Measurements from ENCODE around the gene ZRANB1.

ZRANB1 gene

DNA sequence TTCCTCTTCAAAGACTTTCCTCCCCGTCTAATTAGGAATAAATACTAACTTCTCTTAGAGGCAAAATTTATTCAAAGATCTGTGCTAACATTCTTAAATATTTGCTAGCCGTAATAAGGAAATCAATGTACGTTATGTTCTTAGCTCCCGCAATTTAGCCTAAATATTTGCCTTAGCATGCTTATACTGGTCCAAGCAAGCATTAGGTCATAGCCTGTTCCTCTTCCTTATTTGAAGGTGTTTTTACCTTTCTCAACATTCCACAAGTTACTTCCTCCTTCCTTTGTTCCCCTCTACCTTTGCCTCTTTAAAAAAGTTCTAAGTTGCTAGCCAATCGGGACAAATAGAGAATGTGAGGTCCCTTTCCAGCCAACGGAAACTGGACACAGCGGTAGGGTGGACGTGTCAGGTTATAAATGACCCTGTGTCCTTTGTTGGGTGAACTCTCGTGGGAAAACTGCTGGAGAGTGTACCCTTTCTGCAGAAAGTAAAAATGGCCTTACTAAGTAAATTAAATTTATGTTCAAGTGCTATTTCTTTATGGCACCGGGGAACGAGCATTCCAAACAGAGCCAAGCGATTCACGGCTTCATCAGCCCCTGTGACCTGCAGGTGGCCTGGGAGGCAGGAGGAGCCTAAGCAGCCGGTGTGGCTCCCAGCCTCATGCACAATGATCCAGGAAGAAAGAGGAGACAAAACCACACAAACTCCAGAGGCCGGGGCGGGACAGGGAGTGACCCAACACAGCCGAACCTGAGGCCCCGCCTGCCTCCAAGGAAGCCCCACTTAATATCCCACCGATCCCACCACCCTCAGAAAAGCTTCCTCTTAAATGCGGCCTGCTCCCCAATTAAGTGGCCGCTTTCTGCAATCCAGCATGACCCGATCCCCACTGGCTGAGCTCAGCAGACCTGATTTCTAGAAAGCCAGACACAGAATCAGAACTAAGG, 67.0 kb downstream of the ZRANB1 start:
- DNase-seq, result no peak

DNA sequence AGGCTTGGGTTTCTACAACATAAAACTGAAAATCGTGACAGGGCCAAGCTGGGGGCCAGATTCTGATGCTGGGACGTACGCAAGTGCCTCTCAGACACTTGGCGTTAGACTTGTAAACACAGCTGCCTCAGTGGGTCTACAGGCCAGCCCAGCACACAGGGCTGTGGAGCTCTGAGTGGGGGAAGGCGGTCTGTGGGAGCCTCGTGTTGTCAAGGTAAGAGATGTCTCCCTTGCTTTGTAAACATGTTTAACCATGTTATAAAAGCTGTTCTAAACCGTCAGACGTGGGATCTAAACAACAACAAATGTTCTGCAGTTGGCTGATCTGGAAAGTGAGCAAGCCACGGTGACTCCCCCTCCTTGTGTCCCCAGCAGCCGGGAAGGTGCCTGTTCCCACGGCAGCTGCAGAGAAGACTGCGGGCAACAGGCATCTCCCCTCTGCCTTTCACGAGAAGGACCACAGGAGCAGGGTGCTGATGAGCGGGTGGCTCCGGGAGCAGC, 67.8 kb downstream of the ZRANB1 start:
- DNase-seq, result no peak

DNA sequence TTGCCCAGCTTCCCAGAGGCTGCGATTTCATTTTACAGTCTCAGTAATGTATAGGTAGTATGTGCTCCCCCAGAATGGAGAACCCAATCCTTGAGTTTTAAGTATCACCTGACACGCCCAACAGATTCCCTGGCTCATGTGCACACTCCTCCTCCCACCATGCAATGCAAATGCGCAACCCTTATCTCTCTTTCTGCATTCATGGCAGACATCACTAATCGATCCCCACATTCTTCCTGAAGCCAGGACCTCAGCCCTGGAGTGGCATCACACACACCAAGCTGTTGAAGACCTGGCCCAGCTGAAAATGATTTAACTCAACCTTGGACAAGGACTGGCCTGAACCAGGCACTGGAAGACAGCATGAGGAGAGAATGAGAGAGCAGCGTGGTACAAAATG, 68.4 kb downstream of the ZRANB1 start:
- no peak for DNase-seq

DNA sequence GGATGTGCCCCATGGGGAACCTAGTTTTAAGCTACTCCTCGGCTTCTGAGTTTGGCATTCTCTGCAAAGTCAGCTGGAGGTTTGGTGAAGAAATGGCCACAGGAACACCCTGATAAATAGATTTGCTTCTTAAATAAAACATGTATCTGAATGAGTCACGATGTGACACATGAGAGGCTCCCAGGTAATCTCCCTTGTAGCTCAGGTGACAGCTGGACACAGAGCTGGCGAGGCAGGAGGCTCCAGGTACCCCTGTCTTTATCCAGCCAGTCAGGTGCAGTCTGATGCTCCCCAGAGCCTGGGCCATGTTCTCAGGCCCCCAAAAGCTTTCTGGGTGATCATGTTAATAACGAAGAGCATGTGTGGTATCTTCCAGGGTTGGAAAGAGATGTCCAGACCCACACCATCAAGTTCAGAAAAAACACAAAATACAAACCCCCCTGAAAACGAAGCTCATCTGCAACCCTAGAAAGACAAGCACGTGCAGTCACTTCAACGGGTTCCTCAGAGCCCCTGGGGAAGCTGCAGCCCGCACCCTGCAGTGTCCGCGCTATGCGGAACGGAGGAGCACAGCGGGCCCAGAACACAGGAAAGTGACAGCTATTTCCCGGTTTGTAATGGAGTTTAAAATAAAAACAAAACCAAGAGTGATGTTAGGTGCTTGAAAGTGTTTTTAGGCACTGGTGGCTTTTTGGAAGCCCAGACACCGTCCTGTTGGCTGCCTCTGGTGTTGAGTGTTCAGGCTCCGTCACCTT, 69.4 kb downstream of the ZRANB1 start:
- no peak for DNase-seq

DNA sequence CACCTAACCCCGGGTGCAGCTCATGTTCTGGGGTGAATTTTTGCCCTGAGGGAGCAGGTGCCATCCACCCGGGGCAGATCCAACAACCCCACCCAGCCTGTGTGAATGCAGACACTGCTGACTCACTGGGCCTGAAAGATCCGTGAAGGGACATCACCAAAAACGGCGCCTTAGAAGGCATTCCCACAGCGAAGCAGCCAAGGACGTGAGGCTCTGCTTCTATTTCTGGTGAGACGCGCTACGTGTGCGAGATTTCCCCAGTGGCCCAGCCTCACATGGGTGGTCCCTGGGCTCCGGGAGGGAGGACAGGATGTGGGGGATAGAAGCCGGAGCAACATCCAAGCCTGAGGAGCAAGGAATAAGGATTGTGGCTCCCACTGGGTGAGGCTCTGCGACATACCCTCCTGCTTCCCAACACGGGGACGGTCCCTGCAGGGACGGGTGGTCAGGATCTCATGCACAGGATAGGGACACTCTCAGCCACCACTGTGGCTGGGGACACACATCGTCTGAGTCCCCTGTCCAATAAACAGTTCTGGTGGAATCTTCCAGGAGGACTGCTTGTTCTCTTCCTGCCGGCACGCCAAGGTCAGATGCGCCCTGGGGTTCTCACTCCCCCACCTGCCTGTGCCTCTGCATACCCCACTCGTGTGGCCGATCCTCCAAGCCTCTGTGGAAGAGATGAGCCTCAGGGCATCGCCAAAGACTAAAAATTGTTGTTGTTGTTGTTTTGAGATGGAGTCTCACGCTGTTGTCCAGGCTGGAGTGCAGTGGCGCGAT, 70.2 kb downstream of the ZRANB1 start:
- DNase-seq, result no peak

DNA sequence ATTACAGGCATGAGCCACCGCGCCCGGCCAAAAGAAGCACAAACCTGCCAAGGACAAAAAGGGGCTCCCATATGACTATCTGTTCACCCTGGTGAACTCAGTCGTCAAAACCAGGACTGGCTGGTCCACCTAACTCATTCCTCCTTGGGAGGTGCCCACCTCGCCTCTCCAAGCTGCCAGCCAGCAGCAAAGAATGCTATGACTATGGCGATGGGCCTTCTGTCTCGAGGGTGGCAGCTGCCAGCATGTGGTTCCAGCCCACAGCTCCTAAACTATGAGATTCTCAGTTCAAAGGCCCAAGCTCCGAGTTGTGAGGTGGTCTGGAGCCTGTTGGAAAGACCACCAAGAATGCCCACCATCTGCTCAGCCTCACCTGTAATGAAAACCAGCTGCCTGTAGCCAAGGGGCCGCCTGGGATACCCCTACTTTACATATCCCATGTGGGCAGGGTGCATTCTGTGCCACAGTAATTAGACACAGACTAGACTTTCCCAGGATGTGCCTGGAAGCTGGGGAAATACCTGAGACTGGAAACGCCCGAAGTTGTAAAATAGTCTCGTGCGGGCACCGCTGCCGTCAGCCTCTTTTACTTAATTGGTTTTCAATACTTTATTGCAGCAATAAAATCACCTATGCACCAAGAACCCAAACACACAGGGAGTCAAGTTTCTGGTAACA, 71.1 kb downstream of the ZRANB1 start:
- DNase-seq, result no peak

DNA sequence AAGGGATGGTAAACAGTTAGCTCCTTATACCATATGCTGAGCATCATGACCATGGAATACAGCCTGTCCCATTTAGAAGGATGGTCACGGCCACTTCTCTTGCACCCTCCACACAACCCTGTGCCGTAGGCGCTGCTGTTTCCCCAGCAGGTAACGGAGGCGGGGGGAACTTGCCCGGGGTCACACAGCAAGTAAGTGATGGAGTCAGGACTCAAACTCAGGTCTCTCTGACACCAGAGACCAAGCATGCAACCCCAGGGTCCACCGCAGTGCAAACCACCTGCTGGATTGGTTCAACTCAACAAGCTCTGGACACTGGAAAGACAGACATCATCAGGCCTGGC, 71.6 kb downstream of the ZRANB1 start:
- DNase-seq, result no peak

DNA sequence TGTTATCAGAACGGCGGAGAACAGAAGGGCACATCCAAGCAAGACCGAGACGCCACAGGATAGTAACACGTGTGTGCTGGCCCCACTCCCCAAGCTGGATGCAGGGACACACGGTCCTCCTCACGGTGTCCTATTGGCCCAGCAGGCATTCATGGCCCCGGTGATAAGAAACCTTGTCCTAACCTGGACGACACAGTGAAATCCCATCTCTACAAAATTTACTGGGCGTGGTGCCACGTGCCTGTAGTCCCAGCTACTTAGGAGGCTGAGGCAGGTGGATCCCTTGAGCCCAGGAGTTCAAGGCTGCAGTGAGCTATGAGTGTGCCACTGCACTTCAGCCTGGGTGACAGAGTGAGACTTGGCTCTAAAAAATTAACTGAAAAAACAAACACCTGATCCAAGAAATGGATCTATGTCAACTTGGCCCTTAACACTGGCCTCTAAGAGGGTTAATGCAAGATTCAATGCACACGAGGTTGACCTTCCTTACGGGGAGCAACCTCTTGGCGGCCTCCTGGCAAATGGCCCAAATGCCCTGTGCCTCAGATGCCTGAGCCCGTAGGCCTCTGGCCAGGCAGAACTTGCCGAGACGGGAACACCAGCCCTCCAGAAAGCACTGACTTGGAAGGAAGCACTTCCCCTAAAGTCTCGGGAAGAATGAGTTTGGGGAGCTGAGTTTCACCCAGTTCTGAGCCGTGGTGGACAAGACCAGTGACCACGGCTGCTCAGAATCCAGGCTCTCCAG, 72.3 kb downstream of the ZRANB1 start:
- no peak for DNase-seq

DNA sequence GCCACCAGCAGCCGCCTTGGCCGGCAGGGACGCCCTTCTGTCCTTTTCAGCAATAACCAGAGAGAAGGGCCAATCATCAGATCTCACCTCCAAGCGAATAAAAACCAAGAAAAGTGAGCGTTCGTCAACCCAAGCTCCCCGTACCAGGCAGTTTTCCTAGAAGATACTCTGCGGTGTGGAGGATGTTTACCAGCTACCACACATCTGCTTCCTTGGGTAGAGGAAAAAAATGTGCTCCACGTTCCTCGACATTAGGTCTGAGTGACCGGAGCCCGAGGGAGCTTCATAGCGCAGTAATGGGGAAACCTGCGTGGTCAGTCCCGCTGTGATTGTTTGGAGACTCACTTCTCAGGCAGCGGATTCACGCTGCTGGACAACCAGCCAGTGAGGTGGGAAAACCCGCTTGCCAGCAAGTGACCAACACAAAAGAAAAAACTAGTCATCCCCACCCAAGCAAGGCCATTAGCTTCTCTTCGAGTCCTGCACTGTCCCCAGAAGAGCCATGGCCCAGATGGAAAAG, 73.0 kb downstream of the ZRANB1 start:
- no peak for DNase-seq

DNA sequence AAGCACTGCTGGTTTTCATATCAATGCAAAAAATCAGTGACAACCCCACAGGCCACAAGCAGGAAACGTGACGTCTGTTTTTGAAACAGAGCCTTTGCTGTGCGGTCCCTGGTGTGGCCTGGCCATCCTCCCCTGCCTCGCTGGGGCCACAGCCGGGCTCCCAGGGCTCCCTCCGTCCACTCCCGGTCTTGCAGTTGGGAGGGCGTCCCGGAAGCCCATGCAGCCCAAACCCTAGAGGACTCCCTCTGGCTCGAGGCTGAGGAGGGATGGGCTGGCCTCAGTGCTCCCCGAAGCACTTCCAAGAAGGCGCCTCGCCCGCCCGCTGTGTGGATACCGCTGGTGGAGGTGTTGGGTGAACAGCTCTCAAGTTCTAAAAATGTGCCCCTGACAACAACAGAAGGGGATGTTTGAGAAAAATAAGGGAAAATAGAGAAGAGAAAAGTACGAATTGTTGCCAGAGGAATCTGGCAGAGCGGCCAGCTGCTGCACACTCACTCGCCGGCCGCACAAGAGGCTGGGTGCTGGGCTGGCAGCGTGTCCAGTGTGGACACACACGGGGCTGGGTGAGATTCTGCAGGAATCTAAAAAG, 73.5 kb downstream of the ZRANB1 start:
- no peak for DNase-seq

DNA sequence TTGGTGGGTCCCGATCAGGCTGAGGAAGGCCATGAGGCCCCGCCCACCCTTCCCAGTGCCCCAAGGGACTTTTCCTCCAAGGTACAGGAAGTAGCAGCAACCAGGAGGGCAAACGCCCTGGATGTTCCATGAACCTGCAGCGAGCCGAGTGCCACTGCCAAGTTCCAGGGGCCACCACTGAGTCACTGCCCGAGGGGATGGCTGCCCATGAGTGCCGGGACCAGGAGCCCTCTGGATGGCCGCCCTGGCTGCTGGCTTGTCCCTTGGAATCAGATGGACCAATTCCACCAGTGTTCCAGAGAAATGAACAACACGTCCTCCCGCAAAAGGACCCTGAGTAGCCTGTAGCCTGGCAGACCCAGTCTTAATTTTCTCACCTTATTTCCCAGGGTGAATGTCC, 74.2 kb downstream of the ZRANB1 start:
- no peak for DNase-seq

DNA sequence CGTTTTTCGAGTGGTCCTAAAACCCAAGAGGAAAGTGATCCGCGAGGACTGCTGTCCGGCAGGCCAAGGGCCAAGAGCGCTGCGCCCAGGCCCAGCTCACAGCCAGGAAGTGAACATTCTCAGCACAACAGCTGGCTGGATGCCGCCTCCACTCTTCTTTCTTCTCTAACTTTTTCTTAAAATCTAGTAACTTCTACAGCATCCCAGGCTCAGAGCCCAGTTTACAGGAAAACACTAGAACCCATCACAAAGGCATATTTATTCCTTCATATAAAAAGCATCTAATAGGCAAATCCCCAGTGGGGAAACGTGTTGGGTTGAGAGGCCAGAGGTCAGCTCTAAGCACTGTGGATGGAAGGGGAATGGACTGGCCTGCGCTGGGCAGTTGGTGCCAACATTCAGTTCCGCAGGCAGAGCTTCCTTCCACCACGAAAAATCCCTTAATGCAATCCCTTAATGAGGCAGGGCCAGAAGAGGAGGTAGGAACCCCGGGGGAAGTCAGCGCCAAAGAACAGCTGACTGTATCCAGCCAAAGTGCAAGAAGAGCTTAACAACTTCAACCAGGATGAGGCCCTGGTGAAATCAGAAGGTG, 74.8 kb downstream of the ZRANB1 start:
- no peak for DNase-seq

DNA sequence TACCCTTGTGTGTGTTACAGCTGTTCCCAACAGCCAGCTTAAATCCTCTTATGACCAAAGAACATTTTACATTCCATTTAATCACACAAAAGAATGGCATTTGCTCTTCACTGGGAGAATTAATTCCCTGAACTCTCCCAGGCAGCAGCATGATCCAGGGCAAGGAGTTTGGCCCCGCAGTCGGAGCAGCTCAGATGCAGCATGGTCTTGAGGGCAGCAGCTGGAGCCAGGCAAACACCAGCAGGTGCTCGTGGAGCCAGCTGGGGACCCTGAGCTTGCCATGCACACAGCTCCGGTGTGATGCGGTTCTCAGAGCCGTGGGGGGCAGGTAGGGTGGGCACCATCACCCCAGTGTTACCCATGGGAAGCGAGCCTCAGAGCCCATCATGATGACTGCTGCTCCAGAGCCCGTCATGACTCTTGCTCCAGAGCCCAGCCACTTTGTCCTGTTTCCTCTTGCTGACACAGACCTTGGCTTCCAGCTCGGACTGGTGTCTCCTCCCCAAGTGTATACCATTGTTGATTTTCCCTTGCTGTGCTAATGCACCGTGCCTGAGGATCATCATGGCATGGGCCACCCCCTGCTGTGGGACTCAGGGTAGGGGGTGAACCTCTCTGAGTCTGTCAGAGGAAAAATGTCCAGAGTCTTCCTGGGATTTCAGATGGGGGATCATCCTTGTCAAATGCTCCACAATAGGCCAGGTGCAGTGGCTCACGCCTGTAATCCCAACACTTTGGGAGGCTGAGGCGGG, 75.8 kb downstream of the ZRANB1 start:
- no peak for DNase-seq

DNA sequence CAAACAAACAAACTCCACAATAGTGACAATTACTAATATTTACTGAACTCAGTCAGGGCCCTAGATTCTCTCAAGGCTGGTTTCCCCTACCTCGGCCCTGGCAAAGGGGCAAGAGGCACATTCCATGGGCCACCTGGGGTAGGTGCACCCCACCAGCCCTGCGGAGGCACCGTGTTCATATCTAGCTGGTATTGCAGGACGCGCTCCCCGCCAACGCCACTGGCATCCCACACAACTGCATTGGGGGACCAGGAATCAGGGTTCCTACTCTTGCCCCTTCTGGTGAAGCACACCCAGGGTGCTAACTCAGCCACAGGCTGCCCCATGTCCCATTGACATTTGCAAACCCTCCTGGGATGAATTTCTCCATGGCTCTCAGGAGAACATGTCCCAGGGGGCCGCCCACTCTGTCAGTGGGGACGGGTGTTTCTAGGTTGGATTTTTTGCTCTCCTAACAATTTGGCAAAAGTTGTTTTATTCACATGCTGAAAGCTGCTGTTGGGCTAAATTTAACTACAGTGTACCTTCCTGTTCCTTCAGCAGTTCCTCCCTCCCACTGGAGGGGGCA, 76.7 kb downstream of the ZRANB1 start:
- DNase-seq, result no peak

DNA sequence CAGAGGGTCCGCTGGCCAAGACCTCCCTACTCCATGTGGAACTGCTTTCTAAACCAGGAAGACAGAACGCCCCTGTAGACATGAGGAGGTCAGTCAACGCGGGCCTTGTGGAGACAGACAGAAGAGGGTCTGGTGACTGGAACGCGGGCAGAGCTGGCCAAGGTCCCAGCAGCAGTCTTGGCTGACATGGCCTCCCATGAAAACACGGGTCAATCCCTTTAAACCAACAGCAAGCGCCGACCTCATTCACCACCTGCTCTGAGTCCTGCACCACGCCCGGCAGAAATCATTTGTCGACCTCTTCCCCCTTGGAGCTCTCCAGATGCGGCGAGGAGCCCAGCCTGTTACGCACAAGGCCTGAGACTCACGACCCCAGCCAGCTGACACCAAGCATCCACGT, 78.5 kb downstream of the ZRANB1 start:
- DNase-seq, result no peak

DNA sequence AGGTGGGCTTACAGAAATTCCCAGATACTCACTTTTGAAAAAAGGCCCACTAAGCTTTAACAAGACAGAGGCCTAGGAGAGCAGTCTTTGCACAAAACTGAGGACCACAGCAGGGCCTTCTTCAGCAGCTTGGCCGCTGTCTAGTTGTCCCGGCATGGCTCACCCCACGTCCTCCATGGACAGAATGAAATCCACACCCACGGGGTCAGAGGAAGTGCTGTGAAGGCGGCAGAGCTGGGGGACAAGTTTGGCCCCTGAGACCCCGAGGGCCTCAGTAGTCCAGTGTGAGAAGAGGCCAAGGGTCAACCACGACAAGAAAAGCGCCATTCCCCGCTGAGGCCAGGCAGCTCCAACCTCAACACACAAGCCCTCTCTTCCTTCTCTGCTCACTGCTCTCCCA, 78.9 kb downstream of the ZRANB1 start:
- no peak for DNase-seq

DNA sequence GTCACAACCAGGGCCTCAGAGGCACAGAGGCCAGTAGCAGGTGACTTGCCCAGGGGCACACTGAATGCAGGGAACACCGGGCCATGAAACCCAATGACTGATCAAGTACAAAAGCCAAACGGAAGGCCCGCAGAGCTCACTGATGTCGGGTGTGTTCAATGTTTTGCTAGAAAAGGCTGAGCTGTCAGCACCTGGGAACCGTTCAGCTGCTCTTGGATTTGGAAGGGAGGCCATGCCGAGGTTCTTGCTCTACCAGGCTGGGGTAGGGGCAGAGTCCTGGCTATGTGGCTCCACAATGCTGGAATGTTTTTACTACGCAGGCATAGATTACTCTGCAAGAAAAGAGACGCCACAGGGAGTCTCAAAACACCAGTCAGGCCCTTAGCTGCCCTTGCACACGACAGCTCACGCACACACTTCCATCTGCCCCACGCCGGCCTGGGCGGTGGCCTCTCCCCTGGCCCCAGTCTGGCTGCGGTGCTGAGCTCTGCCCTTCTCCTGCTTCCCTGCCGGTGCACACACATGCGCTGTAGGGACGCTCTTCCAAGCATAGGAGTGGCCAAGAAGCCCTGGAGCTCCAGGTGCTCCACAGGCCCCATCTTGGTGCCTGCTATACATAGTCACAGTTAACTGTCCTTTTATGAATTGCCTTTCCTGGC, 79.9 kb downstream of the ZRANB1 start:
- DNase-seq, result no peak

DNA sequence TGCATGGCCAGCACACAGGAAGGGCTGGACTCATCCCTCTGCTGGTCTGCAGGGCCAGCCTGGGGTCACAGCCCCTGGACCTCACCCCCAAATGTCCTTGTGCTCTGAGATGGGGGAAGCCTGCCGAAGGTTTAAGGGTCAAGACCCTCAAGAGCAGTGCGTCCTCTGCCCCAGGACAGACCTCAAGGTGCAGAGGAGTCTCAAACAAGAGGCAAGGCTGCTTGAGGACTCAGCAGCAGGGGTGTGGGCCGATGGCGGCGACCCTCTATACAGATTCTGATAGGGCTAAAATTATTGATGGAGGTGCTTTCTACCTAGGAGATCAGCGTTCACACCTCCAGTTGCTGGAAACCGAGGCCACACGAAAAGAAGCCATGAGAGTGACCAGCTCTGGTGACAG, 80.7 kb downstream of the ZRANB1 start:
- no peak for DNase-seq

DNA sequence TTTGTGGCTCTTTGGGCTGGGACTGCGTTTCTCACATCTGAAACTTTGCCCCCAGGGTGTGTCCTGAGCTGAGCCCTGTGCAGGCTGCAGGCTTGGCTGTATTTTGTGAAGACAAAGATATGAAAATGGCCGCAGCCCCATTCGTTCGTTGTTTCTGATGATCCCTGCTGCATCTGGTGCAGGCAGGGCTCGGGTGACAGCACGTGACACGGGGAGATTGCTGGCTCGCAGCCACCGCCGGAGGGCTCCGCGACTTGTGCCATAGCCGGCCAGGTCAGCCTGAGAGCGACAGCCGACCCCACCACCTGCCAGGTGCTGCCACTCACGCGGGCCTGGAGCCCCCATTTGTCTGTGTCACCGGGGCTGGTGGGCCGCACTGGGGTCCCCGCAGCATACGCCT, 81.3 kb downstream of the ZRANB1 start:
- peak; percentile 60 for DNase-seq
